Neutrophil (primary cell): ENCODE data around the gene SF1.

ENCODE experiments used
- H3K27ac ChIP-seq: fragments of 200-600 bp; sonication (generic); 2 replicates; pipeline ENCODE4 v1.5.1; 2016; ENCODE audit warnings: mild to moderate bottlenecking, moderate library complexity
- H3K27me3 ChIP-seq: fragments of 200-600 bp; sonication (generic); 2 replicates; pipeline ENCODE4 v1.6.0; 2016; ENCODE audit warnings: mild to moderate bottlenecking
- H3K36me3 ChIP-seq: fragments of 200-600 bp; sonication (generic); 2 replicates; pipeline ENCODE4 v1.5.1; 2017
- H3K4me1 ChIP-seq, 2 experiments: fragments of 200-600 bp in 1 of 2; sonication (generic) in 1 of 2; 1 replicate in 1 of 2; 2 replicates in 1 of 2; pipeline versions ENCODE4 v1.5.1 to v1.6.1; 2013 to 2016; ENCODE audit warnings: low read depth in 1 of 2, low read length in 1 of 2, mild to moderate bottlenecking in 1 of 2, moderate library complexity in 1 of 2; ENCODE audit not compliant: control insufficient read depth in 1 of 2, insufficient read depth in 1 of 2
- H3K4me3 ChIP-seq, 2 experiments: fragments of 200-600 bp in 1 of 2; sonication (generic) in 1 of 2; 1 replicate in 1 of 2; 2 replicates in 1 of 2; pipeline ENCODE4 v1.5.1; 2013 to 2016; ENCODE audit warnings: low read depth in 1 of 2, low read length in 1 of 2, mild to moderate bottlenecking in 1 of 2, moderate library complexity in 1 of 2
- H3K9me3 ChIP-seq: fragments of 200-600 bp; sonication (generic); 2 replicates; pipeline ENCODE4 v1.5.1; 2016
- CTCF ChIP-seq: fragments of 200-600 bp; sonication (generic); IDR thresholded peaks from 2 replicates; pipeline ENCODE4 v1.5.1; 2016; ENCODE audit warnings: antibody characterized with exemption

The SF1 gene

DNA sequence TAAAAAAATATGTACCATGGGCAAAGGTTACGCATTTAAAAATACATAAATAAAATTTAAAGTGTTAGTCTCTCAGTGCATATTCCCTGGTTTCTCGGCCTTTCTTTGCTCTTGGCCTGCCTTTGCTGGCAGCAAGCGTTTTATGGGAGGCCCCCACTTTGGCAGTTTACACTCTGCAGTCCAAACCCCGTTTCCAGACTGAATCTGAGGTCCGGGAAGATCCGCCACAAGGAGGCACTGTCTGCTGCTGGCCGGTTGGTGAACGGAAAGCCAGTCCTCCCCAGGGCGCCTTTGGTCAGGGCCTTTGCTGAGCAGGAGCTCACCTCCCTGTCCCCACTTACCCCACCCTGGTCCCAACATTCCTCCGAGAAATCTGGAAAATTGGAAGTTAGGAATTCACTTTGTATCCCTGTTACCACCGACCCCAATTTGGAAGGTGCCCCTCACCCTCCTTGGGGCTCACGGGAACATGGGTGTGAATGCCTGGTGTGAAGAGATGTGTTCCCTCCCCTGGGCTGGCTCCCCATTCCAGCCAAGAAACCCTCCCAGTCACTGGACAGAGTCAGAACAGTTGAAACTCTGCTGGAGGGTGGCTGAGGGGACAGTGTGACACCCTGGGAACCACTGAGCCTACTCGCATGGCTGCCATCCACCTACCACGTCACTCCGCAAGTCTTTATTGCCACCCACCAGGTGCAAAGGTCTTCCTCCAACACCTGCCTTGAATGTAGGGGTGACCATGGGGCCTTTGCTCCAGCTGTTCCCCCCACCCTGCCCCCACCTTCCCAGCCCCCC is 9.4 kb upstream of the SF1 start:
- Histone ChIP-seq H3K36me3 (peaks cover 56% of the 10 kb centered on the region), H3K27ac (peak overlapping the region; percentile 67), H3K4me3 (no peak overlapping the region), H3K9me3 (no peaks in the 10 kb centered on the region), H3K27me3 (no peaks in the 10 kb centered on the region), H3K4me1 (peaks cover 5 to 10% of the 10 kb centered on the region in 2 experiments)
- peak; percentile 69 for TF ChIP-seq CTCF

GRCh38 chr11:64786308-64786707 is 8.0 kb upstream of the SF1 start:
- no peak for TF ChIP-seq CTCF
- Histone ChIP-seq H3K4me1 (peaks cover 8 to 10% of the 10 kb centered on the region in 2 experiments), H3K27me3 (no peaks in the 10 kb centered on the region), H3K27ac (no peak overlapping the region), H3K9me3 (no peaks in the 10 kb centered on the region), H3K4me3 (no peak overlapping the region), H3K36me3 (peaks cover 42% of the 10 kb centered on the region)

DNA sequence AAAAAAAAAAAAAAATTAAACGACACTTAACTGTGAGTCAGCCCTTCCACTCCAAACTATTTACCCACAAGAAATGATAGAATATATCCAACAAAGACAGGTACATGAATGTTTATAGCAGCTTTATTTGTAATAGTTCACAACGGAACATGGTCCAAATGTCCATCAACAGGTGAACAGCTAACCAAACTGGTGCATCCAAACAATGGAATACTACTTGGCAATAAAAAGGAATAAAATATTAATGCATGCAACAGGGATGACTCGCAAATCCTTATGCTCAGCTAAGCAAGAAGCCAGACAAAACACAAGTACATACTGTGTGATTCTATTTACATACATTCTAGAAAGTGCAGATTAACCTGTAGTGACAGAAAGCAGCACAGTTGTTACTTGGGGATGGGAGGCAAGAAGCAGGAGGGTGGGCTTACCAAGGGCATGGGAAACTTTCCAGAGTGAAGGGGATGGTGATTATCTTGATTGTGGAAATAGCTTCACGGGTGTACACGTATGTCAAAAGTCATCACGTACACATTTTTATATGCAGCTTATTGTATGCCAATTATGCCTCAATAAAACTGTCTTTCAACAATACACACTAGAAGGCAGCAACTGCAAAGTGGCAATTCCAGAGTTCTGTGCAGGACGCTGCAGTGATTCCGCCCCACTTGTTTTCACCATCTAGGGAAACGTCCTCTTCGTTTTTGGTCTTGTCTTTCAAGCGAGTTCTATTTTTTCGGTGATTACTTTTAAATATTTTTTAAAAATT is 6.7 kb upstream of the SF1 start:
- no peak overlapping the region for H3K4me3 ChIP-seq
- H3K36me3 ChIP-seq: peaks cover 29% of the 10 kb centered on the region

DNA sequence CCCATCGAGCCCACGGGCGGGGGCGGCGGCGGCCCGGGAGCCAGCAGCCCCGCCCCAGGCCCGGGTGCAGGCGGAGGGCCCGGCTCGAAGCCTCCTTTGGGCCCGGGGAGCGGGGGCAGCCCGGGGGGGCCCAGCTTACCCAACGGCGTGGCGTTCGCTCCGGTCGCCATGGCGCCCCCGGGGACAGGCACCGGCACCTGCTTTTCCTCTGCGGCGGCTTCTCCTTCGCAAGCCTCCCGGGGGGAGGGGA is 194 bp downstream of the SF1 start:
- TF ChIP-seq CTCF: no peak
- Histone ChIP-seq H3K27me3 (no peaks in the 10 kb centered on the region), H3K4me3 (peak overlapping the region; percentile 79 to 82), H3K36me3 (peaks cover 39% of the 10 kb centered on the region), H3K27ac (peak overlapping the region; percentile 99), H3K4me1 (peaks cover 57 to 64% of the 10 kb centered on the region in 2 experiments), H3K9me3 (no peaks in the 10 kb centered on the region)

More for the DNA sequence above, 6.7 kb upstream of the SF1 start:
- TF ChIP-seq CTCF: no peak
- Histone ChIP-seq H3K9me3 (no peaks in the 10 kb centered on the region), H3K27me3 (no peaks in the 10 kb centered on the region), H3K27ac (no peak overlapping the region), H3K4me1 (peaks cover 14 to 16% of the 10 kb centered on the region in 2 experiments)

GRCh38 chr11:64777449-64778222 is 706 bp downstream of the SF1 start:
- peak; percentile 37 for TF ChIP-seq CTCF
- Histone ChIP-seq H3K27me3 (no peaks in the 10 kb centered on the region), H3K36me3 (peaks cover 44% of the 10 kb centered on the region), H3K4me3 (peak overlapping the region; percentile 79 to 95), H3K4me1 (peaks cover 58 to 65% of the 10 kb centered on the region in 2 experiments), H3K9me3 (no peaks in the 10 kb centered on the region), H3K27ac (peak overlapping the region; percentile 99)
